B cell (primary cell): Measurements from ENCODE around the gene TMEM50B. TPM values are rescaled to one million over a fixed set of nuclear protein-coding genes. Genes with fewer than 3 reads are reported as not detected.

Experiments used
- ATAC-seq: fragments of 200-7000 bp; cut with Tn5 transposase; one replicate; pipeline ENCODE4 v1.10.0; 2021; ENCODE audit warnings: low read depth, mild to moderate bottlenecking, moderate number of reproducible peaks, moderate library complexity
- CTCF ChIA-PET: fragments of 350-600 bp; sonication (Branson Sonifier 250); formaldehyde crosslinking; loops from one replicate; lab custom pipeline; 2021; ENCODE audit warnings: antibody characterized with exemption, inconsistent platforms; lab: Charles Lee
- POLR2A ChIA-PET: fragments of 350-600 bp; sonication (Branson Sonifier 250); formaldehyde crosslinking; loops from one replicate; lab custom pipeline; 2021; ENCODE audit warnings: antibody characterized with exemption; lab: Charles Lee
- DNase-seq: peaks from one replicate; pipeline ENCODE4 v3.0.0; 2013
- H2AFZ ChIP-seq: 2 replicates; pipeline ENCODE4 v1.6.1; 2012; ENCODE audit warnings: mild to moderate bottlenecking, low read depth, low read length; ENCODE audit not compliant: insufficient read depth, poor library complexity, severe bottlenecking
- H3K27ac ChIP-seq, 2 donors: 1 replicate in 1 of 2; 2 replicates in 1 of 2; pipeline ENCODE4 v1.5.1; 2012 to 2013; ENCODE audit warnings: low read length in 2 of 2, mild to moderate bottlenecking in 2 of 2, moderate library complexity in 1 of 2
- H3K27me3 ChIP-seq, 4 experiments: fragments of 200-600 bp in 1 of 4; sonication (generic) in 1 of 4; replicated peaks in 1 of 4; 1 replicate in 2 of 4; 2 replicates in 2 of 4; pipeline versions ENCODE4 v1.6.1 to v1.7.0; 2013 to 2016; ENCODE audit warnings: low read length in 3 of 4, mild to moderate bottlenecking in 2 of 4, mixed read lengths in 1 of 4, moderate library complexity in 1 of 4; ENCODE audit not compliant: insufficient read depth in 4 of 4, control insufficient read depth in 3 of 4; ENCODE audit errors: control extremely low read depth in 1 of 4
- H3K36me3 ChIP-seq, 2 experiments: replicated peaks in 1 of 2; 1 replicate in 1 of 2; 2 replicates in 1 of 2; pipeline versions ENCODE4 v1.6.1 to v1.7.1; 2013; ENCODE audit warnings: low read length in 1 of 2; ENCODE audit not compliant: insufficient read depth in 2 of 2, control insufficient read depth in 1 of 2; ENCODE audit errors: control extremely low read depth in 1 of 2, extremely low read depth in 1 of 2
- H3K4me1 ChIP-seq, 2 donors: fragments of 200-600 bp in 1 of 2; sonication (generic) in 1 of 2; 1 replicate in 1 of 2; 2 replicates in 1 of 2; pipeline versions ENCODE4 v1.5.1 to v1.6.1; 2013 to 2017; ENCODE audit warnings: low read length in 2 of 2; ENCODE audit not compliant: control insufficient read depth in 2 of 2, insufficient read depth in 2 of 2
- H3K4me2 ChIP-seq: replicated peaks from 2 replicates; pipeline ENCODE3; 2012; ENCODE audit warnings: mild to moderate bottlenecking, low read depth, low read length; ENCODE audit not compliant: poor library complexity, severe bottlenecking
- H3K4me3 ChIP-seq, 5 experiments: fragments of 200-600 bp in 1 of 5; sonication (generic) in 1 of 5; 1 replicate in 3 of 5; 2 replicates in 2 of 5; pipeline versions ENCODE4 v1.5.1 to v1.7.0; 2011 to 2016; ENCODE audit warnings: low read length in 4 of 5, mild to moderate bottlenecking in 4 of 5, low read depth in 2 of 5, control low read depth in 1 of 5, moderate library complexity in 1 of 5; ENCODE audit not compliant: insufficient read depth in 1 of 5; ENCODE audit errors: control extremely low read depth in 1 of 5, extremely low read depth in 1 of 5
- H3K79me2 ChIP-seq: fragments of 200-600 bp; sonication (generic); one replicate; pipeline ENCODE4 v1.6.0; 2016; ENCODE audit warnings: low read length; ENCODE audit not compliant: control insufficient read depth, insufficient read depth
- H3K9ac ChIP-seq: fragments of 200-600 bp; sonication (generic); 2 replicates; pipeline ENCODE4 v1.6.1; 2017; ENCODE audit warnings: mild to moderate bottlenecking, low read length, moderate library complexity
- H3K9me3 ChIP-seq, 3 donors: one replicate each; pipeline versions ENCODE4 v1.6.1 to v1.7.1; 2013; ENCODE audit warnings: low read length in 2 of 3; ENCODE audit not compliant: control insufficient read depth in 2 of 3, insufficient read depth in 1 of 3; ENCODE audit errors: control extremely low read depth in 1 of 3
- H4K20me1 ChIP-seq: 2 replicates; pipeline ENCODE4 v1.6.0; 2012; ENCODE audit warnings: mild to moderate bottlenecking, low read length; ENCODE audit not compliant: insufficient read depth, control insufficient read depth, poor library complexity, severe bottlenecking
- H3K27ac Mint-ChIP-seq: one replicate; pipeline ENCODE4 v1.8.0; 2021; ENCODE audit warnings: mixed read lengths
- H3K27me3 Mint-ChIP-seq: one replicate; pipeline ENCODE4 v1.8.0; 2021; ENCODE audit warnings: mixed read lengths
- H3K4me1 Mint-ChIP-seq: one replicate; pipeline ENCODE4 v1.8.0; 2021; ENCODE audit warnings: mixed read lengths
- H3K4me3 Mint-ChIP-seq: one replicate; pipeline ENCODE4 v1.8.0; 2021; ENCODE audit warnings: mixed read lengths
- H3K9me3 Mint-ChIP-seq: one replicate; pipeline ENCODE4 v1.8.0; 2022; ENCODE audit warnings: mixed read lengths; ENCODE audit not compliant: insufficient read depth
- EZH2 ChIP-seq: IDR thresholded peaks from 2 replicates; pipeline ENCODE4 v1.6.1; 2012; ENCODE audit warnings: borderline replicate concordance, low read depth, mild to moderate bottlenecking, moderate library complexity, low read length; ENCODE audit not compliant: insufficient read depth, poor library complexity, severe bottlenecking
- WGBS: methylation state at CpG from one replicate; pipeline ENCODE4 v1.1.5; 2013; ENCODE audit warnings: missing lambda C conversion rate; ENCODE audit not compliant: insufficient coverage; 5-methylcytosine and 5-hydroxymethylcytosine counted together
- intact Hi-C: fragments of 100-400 bp; cut with micrococcal nuclease; formaldehyde crosslinking; loops from one replicate; pipeline ENCODE4 v1.10.0; 2022
- polyA plus RNA-seq: library from polyadenylated mRNA; depleted of rRNA; stranded (reverse); fragments of >200 nt; gene quantifications from 2 replicates; pipeline ENCODE4 v1.2.3, GENCODE V29; 2012
- total RNA-seq, 2 donors: library from RNA; stranded (reverse); fragments of 120-200 nt in 1 of 2; gene quantifications; 1 replicate in 1 of 2; 2 replicates in 1 of 2; pipeline versions ENCODE4 v1.2.3 to v1.2.4, GENCODE V29; 2013 to 2022
- TF ChIP-seq, protein P1 (sequence below): fragments of 200-600 bp; IDR thresholded peaks from one replicate; pipeline ENCODE4 v1.8.0; 2022; ENCODE audit warnings: antibody characterized with exemption, mild to moderate bottlenecking

TMEM50B gene
- total and polyA plus RNA-seq, 2 donors (not counting 1 experiment from before 2014, with no cell fraction given), result 52.6 to 79.5 TPM

DNA sequence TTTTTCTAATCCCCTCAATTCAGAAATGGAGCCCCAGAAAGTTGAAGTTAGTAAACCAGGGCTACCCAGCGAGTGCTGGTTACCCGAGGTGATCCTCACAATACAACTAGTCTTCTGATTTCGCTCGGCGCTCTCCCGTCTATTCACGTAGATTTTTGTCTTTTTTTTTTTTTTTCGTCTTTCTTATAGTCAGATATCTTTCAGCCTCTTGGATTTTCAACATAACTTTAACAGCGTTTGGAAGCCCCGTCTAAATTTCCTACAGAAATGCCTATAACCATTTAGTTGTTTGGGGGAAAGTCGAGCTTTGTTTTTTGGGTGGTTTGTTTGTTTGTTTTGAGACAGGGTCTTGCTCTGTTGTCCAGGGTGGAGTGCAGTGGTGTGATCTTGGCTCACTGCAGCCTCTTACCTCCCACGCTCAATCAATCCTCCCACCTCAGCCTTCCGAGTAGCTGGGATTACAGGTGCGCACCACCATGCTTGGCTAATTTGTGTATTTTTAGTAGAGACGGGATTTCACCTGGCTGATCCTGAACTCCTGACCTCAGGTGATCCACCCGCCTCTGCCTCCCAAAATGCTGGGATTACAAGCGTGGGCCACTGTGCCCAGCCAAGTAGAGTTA, 818 bp upstream of the TMEM50B start:
- H3K27ac ChIP-seq, result peak overlapping the region; percentile 56 to 60
- H3K9me3 ChIP-seq, result no peaks in the 10 kb centered on the region
- peak overlapping the region; percentile 94 for H3K4me3 Mint-ChIP-seq
- no peaks in the 10 kb centered on the region for H3K36me3 ChIP-seq
- H3K27me3 ChIP-seq, result no peaks in the 10 kb centered on the region
- ATAC-seq, result no peak
- H3K4me1 ChIP-seq, result peaks cover 12 to 14% of the 10 kb centered on the region in 2 donors
- TF ChIP-seq, protein P1, sequence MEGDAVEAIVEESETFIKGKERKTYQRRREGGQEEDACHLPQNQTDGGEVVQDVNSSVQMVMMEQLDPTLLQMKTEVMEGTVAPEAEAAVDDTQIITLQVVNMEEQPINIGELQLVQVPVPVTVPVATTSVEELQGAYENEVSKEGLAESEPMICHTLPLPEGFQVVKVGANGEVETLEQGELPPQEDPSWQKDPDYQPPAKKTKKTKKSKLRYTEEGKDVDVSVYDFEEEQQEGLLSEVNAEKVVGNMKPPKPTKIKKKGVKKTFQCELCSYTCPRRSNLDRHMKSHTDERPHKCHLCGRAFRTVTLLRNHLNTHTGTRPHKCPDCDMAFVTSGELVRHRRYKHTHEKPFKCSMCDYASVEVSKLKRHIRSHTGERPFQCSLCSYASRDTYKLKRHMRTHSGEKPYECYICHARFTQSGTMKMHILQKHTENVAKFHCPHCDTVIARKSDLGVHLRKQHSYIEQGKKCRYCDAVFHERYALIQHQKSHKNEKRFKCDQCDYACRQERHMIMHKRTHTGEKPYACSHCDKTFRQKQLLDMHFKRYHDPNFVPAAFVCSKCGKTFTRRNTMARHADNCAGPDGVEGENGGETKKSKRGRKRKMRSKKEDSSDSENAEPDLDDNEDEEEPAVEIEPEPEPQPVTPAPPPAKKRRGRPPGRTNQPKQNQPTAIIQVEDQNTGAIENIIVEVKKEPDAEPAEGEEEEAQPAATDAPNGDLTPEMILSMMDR, result no peak
- TF ChIP-seq EZH2, result no peak
- peak overlapping the region; percentile 70 to 82 (median 78) for H3K4me3 ChIP-seq
- peaks cover 17% of the 10 kb centered on the region for H3K4me1 Mint-ChIP-seq
- peak overlapping the region; percentile 95 for H3K27ac Mint-ChIP-seq
- intact Hi-C loops, result loop anchor here (1.0 kb wide), 2 partner anchors 11 to 62 kb away; partner anchors contain the start of genes DNAJC28 and GART
- H3K79me2 ChIP-seq, result peaks cover 15% of the 10 kb centered on the region
- peak overlapping the region; percentile 75 for H3K9ac ChIP-seq
- ChIA-PET CTCF (interaction anchor here (0.7 to 2.6 kb wide), 16 partner anchors 8 to 709 kb away, joined by 3 to 18 read pairs (median 4); partner anchors contain the start of genes DNAJC28, IFNAR1, PAXBP1 and SON), POLR2A (interaction anchor here (0.7 to 2.7 kb wide), 12 partner anchors 10 to 709 kb away, joined by 3 to 44 read pairs (median 4); partner anchors contain the start of genes DNAJC28, DONSON, GART and IL10RB)
- no peaks in the 10 kb centered on the region for H4K20me1 ChIP-seq
- peak overlapping the region; percentile 89 for H2AFZ ChIP-seq
- H3K9me3 Mint-ChIP-seq, result no peaks in the 10 kb centered on the region
- H3K27me3 Mint-ChIP-seq, result no peaks in the 10 kb centered on the region
- no peak for DNase-seq
- H3K4me2 ChIP-seq, result peak overlapping the region; percentile 81
- WGBS, result 29% methylated on average over 4 of the region's 17 CpGs
